Anterior cingulate cortex (tissue), 58 donors: ENCODE data around the gene ADCY4.

ENCODE experiments used
- DNase-seq, 58 donors: peaks; one replicate each; lab custom pipeline; 2025; lab: John Stamatoyannopoulos, UW

The ADCY4 gene

DNA sequence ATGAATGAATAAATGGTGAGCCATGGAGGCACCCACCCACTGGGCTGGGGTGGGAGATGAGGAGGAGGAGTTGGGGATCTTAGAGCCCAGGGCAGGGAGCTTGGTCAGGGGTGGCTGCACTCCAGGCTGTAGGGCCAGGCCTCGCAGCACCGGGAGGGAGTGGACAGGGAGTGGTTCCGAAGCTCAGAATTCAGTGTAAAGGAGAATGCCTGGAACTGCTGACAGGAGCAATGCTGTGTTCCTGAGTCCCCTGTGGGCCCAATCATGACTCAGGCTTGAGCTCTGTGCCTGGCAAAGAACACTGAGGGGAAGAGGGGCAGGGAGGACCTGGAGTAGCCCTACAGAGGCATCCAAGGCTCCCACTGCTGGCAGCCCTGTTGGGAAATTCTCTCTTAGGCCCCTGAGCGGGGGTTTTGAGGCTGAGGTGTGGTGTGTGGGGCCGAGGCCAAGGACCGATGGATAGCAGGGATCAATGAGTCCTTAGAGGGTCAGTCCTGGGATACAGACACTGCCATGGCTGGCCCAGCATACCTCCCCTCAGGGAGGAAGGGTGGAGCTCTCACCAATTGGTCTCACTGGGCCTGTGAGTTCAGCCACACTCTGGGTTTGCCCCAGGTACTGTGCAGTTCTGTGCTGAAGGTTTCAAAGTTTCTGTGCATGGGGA lies 53.9 kb downstream of the ADCY4 start:
- no peak for DNase-seq

DNA sequence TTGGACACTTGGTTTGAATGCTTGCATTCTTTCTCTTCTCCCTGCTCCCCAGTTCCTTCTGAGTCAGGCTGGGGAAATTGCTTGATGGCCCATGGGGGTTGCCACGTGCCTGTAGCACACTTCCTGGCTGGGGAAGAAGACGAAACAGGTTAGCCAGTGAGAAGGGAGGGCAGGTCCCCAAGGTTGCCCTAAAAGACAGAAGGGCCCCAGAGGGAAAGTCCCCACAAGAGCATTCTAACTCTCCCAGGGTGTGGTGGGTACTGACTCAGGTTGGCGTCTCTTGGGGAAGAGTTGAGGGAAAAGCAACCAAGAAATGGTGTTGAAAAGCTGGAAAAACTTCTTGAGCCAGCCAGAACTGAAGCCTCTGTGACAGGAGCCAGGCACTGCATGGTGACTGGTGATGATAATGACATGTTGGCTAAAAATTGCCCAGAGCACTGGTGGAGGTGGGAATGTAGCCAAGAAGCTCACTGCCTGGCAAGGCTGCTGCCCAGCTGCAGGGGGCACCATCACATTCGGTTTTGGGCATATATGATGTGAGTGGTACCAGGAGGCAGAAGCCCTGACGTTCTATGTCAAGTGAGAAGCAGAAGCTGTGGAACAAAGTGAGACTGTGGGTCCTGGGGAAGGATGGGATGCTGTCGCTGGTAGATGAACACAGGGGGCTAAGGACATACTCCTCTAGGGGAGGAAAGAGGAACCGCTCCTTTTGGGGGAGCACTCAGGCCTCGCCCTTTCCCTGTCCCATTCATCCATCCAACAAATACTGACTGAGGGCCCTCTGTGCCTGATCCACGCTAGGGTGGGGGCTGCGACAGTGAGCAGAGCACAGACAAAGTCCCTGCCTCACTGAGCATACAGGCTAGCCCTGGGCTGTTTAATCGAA lies 55.3 kb downstream of the ADCY4 start:
- DNase-seq = peak in 30 of 58 donors; percentile 6 to 59 (median 26)

DNA sequence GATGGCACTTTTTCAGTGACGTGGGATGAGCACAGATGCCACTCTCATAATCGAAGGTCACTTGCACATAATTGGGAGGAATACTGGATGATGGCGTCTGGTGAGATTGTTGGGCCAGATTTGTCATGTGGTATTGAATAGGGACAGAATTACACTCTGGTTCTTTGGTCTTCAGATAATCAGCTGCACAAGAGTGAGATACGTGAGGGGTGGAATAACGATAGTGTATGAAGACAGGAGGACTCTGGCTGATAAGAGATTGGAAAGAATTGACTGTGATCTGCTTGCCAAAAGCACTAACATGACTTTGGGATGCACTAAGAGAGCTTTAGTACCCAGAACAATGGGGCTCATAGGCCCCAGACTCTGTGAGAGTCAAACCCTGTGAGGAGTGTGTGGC lies 56.4 kb downstream of the ADCY4 start:
- no peak for DNase-seq

DNA sequence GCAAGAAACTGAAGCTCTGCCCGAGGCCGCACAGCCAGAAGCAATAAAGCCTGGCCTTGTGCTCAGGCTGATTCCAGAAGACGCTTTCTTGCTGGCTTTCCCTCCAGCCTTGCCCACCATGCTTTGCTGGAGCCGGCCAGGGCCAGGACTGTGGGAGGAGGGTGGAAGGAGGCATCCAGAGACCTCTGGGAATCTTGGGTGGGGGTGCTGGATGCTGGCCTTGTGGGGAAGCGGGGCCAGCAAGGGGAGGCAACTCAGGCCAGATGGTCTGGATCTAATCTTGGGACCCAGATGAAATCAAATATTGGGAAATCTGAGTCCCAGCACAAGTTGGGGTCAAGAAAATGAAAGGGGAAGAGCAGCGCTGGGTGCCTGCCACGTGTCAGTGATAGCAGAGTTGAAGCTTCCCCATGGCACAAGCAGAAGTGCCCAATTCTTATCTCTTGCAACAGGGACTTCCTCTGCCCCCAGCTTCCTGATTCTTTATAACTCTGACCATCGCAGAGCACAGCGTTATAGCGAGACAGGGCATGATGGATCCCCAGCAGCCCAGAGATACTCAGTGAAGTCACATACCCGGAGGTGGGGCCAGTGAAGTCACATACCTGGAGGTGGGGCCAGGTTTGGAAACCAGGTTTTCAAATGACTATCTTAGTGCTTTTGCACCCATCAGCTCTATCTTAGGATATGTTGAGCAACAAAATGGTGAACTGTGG lies 57.1 kb downstream of the ADCY4 start:
- DNase-seq = peak in 10 of 58 donors; percentile 8 to 33 (median 16)

DNA sequence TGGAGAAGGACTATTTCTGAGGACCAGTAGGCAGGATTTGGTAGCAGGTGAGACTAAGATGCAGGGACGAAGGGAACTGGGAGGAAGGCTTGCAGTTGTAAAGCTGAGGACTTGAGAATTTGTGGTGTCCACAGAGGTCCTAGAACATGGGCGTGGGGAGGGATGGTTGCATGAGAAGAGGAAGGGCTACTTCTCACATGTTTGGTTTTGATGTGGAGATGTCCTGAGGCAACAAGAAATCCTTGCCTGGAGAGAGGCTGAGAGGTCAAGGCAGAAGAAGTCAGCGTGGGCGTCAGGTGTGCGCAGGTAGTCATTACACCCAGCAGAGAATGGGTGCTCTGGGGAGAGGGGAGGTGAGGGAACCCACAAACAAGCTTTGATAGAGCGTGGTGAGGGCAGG lies 57.8 kb downstream of the ADCY4 start:
- no peak for DNase-seq

DNA sequence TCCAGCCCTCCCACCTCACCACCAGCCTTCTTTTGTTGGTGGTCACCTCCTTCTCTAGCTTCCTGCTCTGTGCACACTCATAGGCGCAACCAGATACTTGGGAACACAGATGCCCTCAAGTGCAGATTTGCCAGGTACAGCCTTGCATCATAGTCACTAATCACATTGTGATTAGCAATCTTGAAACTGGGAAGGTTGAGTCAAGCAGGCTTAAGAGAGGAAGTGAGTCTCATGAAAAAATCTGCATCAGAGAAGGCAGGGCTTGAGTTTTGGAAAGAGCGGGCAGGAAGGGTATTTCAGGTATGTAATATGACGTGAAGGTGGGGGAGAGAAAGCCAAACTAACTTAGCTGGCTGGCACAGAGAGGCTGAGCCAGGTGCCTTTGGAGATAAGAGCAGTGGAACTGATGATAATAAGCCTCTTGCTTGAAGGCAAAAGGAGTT lies 60.7 kb downstream of the ADCY4 start:
- peak in 3 of 58 donors; percentile 7 to 33 (median 21) for DNase-seq

DNA sequence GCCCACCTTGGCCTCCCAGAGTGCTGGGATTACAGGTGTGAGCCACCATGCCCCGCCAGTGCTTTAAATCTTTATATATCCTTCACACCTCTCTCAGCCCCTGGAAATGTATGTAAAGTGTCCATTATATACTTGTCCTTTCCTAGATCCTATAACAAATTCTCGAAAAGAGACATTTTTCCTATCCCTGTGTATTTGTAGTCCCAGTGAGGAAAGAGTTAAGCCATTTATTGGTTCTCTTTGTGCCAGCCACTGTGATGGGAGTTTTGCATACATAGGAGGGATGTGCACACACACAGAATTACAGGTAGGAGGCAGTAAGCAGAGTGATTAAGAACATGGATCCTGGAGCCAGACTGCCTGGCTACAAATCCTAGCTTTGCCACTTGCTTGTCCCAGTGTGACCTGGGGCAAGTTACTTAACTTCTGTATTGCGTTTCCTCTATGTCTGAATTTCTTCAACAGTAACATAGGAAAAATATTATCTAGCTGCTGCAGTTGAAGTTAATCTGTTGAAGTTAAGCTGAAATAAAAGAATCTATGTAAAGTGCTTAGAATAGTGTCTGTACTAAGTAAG lies 61.4 kb downstream of the ADCY4 start:
- DNase-seq = no peak

DNA sequence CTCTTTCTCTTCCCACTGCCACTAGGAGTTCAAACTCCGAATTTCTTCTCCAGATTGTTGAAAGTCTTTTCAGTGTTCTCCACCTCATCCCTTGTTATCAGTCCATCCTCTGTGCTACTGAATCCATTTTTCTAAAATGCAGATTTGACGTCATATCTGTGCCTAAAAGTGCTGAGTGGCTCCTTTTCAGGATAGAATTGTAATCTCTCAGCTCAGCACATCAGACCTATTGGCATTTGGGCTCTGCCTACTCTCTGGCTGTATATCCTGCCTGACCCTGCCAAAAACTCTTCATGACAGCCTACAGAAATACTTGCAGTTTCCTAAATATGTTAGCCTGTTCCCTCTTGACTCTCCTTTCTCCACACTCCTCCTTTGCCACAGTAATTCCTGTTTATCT lies 62.4 kb downstream of the ADCY4 start:
- no peak for DNase-seq

DNA sequence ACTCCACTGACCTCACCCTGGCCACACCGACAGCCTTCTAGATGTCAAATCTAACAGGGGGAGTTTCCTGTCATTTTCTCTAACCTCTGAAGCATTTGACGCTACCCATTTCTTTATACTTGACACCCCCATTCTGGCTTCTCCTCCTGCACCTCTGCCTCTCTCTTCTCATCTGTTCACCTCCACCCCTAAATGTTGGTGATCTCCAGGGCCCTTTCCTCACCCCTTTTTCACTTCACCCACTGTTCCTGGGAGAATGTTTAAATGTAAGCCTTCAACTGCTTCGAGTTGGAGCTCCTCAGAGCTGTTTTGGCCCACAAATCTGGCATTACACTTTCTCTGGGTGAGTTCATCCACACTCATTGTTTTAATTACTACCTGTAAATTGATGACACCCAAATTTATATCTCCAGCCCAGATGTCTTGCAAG lies 63.0 kb downstream of the ADCY4 start:
- no peak for DNase-seq

DNA sequence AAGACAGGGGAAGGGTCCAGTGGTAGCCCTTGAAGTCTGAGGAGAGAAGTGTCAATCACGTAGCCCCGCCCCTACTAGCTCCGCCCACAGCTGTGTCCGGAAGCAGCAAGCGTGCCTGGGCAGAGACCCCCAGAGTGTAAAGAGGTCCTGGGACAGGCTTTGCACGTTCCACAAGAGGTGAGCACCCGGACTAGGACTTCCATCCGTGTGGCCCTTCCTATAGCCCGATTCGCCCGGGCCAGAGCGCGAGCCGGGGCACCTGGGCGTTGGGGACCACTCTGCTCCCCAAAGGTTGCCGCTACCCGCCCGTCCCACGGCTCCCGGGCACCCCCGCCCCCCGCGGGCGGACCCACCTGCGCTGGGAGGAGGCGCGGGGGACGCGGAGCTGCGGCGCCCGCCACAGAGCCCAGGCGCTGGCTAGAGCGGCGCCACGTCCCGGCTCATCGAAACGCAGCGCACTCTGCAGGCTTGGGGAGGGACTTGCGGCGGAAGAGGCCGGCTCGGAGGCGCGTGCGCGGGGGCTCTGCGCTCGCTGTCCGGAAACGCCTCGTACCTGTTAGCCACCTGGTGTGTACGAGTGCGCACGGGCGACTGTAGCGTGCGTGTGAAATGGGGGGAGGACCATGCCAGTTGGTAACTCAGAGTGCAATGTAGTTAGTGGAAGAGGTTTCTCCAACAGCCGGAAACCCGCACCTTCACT lies 63.6 kb downstream of the ADCY4 start, which contains the start of gene RABGGTA:
Gene RABGGTA, minus strand, starts transcription at position 464 of the 700 bp plus-strand sequence. CDS start 482 bp downstream, outside the sequence.
- peak; percentile 9 to 89 (median 70) for DNase-seq

DNA sequence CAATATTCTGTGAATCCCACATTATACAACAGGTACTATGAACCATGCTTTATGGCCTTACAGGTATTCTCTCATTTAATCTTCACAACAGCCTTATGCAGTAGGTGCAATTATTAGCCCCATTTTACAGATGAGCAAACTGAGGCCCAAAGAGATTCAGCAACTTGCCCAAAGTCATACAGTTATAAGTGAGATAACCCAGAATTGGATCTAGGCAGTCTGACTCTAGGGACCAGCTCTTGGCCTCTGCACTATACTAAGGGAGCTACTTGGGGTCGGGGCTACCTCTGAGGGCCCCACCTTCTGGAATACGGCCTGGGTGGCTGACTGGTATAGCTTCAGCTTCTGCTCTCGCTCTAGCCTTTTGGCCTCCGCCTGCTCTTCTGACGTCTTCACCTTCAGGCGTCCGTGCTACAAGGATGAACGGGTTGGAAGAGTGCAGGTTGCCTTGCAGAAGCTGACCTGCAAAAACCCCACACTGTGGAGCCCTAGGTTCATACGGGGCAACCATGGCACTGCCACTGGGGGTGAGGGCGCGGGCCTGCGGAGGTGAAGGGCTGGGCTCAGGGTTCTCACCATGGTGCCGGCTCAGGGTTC lies 64.2 kb downstream of the ADCY4 start:
- peak in 1 of 58 donors; percentile 30 for DNase-seq

DNA sequence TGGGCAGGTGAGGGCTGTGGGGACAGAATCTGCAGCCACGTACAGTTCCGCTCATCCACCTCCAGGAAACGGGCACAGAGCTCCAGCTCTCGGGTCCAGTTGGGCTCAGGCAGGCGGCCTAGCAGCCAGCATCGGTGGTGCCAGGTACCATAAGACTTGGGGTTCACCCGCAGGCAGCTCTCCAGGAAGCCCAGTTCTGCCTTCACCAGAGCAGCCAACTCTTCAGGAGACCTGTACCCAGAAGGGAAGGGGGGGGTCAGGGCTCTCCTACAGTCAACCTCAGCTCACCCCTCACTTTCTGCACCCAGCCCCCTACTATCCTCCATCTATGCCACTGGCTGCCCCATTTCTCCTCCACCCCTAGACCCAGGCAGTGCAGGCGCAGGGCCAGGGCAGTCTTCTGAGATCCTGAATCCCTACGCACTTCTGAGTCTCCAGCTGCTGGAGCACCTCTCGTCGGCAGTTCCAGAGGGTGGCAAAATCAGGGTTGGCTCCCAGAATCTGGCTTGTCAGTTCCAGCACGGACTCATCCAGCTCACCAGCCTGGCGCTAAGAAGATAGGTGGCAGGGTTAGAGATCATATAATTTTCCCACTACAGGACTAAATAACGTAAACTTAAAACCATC lies 64.8 kb downstream of the ADCY4 start:
- DNase-seq = no peak

DNA sequence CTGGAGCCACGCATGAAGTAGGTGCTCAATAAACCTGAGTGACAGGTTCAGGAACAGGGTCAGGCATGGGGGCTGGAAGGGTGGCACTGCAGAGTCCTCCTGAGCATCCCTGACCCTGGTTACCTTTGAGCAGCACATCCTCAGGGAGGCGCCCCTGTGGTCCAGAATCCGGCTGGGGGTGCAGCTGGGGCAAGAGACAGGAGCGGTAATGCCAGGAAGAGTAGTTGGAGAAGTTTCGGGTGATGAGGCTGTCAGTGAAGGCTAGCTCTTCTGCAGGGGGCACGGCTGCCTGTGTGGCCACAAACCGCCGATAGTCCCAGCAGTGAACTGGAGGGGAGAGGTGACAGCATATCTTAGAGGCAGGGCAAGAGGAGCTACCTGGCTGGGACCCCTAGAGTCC lies 65.5 kb downstream of the ADCY4 start:
- no peak for DNase-seq
